ENCODE measurements around the gene ENTPD7. TPM values are rescaled to one million over a fixed set of nuclear protein-coding genes. Genes with fewer than 3 reads are reported as not detected.

Gene ENTPD7
- total and polyA plus RNA-seq, 2 donors (not counting 1 experiment from before 2014, with no cell fraction given), result 0.75 to 6.2 TPM

GRCh38 chr10:99732033-99732842 is 72.9 kb downstream of the ENTPD7 start, which contains the start of the genes COX15 and CUTC:
Gene COX15 (minus strand): TSS chr10:99732127. CDS start chr10:99732049, 78 bp downstream.
Gene CUTC (plus strand): TSS chr10:99732234. CDS start chr10:99732349, 115 bp downstream.
- Histone ChIP-seq H2AFZ (ENCODE audit: insufficient read depth, low read depth, low read length, poor library complexity, severe bottlenecking) (peak within 1 kb of the TSS; percentile 96), H3K4me1 (ENCODE audit: control insufficient read depth in 2 of 2, insufficient read depth in 2 of 2, low read length in 2 of 2) (peaks cover 13 to 24% of the 10 kb centered on the region in 2 donors), H3K79me2 (ENCODE audit: control insufficient read depth, insufficient read depth, low read length) (peaks cover 63% of the 10 kb centered on the region), H3K36me3 (replicated peaks in 1 of 2; ENCODE audit: control extremely low read depth in 1 of 2, control insufficient read depth in 1 of 2, extremely low read depth in 1 of 2, insufficient read depth in 2 of 2, low read length in 1 of 2) (peaks cover 6 to 21% of the 10 kb centered on the region in 2 experiments), H3K27ac (ENCODE audit: low read length in 2 of 2) (peak within 1 kb of the TSS; percentile 82 to 83), H3K4me2 (replicated peaks; ENCODE audit: low read depth, low read length, poor library complexity, severe bottlenecking) (peak within 1 kb of the TSS; percentile 76), H3K9me3 (ENCODE audit: control extremely low read depth in 1 of 3, control insufficient read depth in 2 of 3, insufficient read depth in 1 of 3, low read length in 2 of 3) (no peaks in the 10 kb centered on the region), H4K20me1 (ENCODE audit: control insufficient read depth, insufficient read depth, low read length, poor library complexity, severe bottlenecking) (peaks cover 8% of the 10 kb centered on the region), H3K27me3 (replicated peaks in 1 of 4; ENCODE audit: control extremely low read depth in 1 of 4, control insufficient read depth in 3 of 4, insufficient read depth in 4 of 4, low read length in 3 of 4) (no peaks in the 10 kb centered on the region), H3K4me3 (ENCODE audit: control extremely low read depth in 1 of 5, extremely low read depth in 1 of 5, insufficient read depth in 1 of 5, low read depth in 2 of 5, low read length in 4 of 5) (peak within 1 kb of the TSS; percentile 84 to 99 (median 93)), H3K9ac (ENCODE audit: low read length) (peak within 1 kb of the TSS; percentile 91)
- peak; percentile 64 for TF ChIP-seq CTCF (IDR thresholded peaks at IDR 0.05)
- TF ChIP-seq EZH2 (IDR thresholded peaks at IDR 0.05; ENCODE audit: borderline replicate concordance, insufficient read depth, low read depth, low read length, poor library complexity, severe bottlenecking), result no peak
- ChIA-PET CTCF (interaction anchor here (0.6 to 2.7 kb wide), 8 partner anchors 10 to 803 kb away, joined by 3 to 5 read pairs (median 4); partner anchors contain the start of genes ENTPD7 and HIF1AN), POLR2A (interaction anchor here (0.5 to 1.0 kb wide), 2 partner anchors 54 to 112 kb away, joined by 4 to 5 read pairs; partner anchors contain the start of gene SLC25A28)
- H3K4me1 Mint-ChIP-seq, result peaks cover 32% of the 10 kb centered on the region
- under 1% methylated on average over 73 of the region's 73 CpGs for WGBS (ENCODE audit: insufficient coverage)
- no peaks in the 10 kb centered on the region for H3K27me3 Mint-ChIP-seq
- peak; percentile 95 for DNase-seq
- peak within 1 kb of the TSS; percentile 99 for H3K27ac Mint-ChIP-seq
- intact Hi-C loops (cut with micrococcal nuclease), result loop anchor here (1.0 to 5.0 kb wide), 6 partner anchors 73 to 1600 kb away; partner anchors contain the start of genes DNMBP, ENTPD7, GOT1 and R3HCC1L
- no peaks in the 10 kb centered on the region for H3K9me3 Mint-ChIP-seq (ENCODE audit: insufficient read depth)
- peak; percentile 93 for ATAC-seq (ENCODE audit: low read depth)
- peak within 1 kb of the TSS; percentile 95 for H3K4me3 Mint-ChIP-seq

All from B cell (primary cell).